Anterior cingulate cortex (tissue), 58 donors: ENCODE results near the gene SPARC.

Source experiments
- DNase-seq, 58 donors: peaks; one replicate each; lab custom pipeline; 2025; lab: John Stamatoyannopoulos, UW

Gene SPARC

GRCh38 chr5:151662805-151663204 is 23.9 kb downstream of the SPARC start:
- DNase-seq, result no peak

- no peak for DNase-seq
These were observed 24.6 kb downstream of the SPARC start for GRCh38 chr5:151661968-151662732.

DNA sequence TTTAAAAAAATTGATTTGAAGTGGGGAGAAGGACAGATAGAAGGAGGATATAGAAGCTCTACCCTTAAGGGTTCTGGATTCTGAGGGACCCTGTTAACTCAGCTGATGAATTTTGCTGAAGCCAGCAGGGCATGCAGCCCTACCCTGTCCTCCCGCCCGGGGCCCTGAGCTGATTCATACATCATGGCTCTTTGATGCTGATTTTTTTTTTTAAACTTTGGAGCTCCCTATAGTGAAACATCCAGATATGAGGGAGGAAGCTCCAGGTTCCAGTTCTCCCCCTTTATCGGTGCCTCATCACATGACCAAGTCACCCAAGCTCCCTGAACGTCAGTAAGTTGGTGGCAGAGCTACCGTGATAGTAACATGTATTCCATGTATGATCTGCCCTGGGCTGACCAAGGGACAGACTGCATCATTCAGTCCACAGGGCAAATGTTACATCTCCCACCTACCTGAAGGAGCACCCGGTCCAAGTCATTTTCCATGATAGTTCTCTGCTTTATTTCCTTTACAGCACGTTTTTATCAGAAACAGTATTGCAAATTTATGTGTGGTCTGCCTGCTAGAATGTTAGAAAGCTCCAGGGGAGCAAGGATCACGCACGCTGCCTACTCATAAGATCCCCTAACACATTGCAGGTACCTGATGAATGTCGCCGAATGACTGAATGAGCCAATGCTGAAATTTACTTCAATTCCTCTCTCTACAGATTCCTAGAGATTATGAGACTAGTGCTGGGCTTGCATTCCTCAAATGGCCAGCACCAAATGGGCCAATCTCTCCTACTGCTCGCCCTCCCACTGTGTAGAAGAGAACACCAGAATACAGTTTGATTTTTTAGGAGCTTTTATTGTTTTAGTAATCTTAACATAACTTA is 25.9 kb downstream of the SPARC start:
- DNase-seq, result no peak

GRCh38 chr5:151659001-151659754 is 27.5 kb downstream of the SPARC start:
- peak in 56 of 58 donors; percentile 13 to 85 (median 72) for DNase-seq

GRCh38 chr5:151657114-151657513 is 29.6 kb downstream of the SPARC start:
- no peak for DNase-seq

DNA sequence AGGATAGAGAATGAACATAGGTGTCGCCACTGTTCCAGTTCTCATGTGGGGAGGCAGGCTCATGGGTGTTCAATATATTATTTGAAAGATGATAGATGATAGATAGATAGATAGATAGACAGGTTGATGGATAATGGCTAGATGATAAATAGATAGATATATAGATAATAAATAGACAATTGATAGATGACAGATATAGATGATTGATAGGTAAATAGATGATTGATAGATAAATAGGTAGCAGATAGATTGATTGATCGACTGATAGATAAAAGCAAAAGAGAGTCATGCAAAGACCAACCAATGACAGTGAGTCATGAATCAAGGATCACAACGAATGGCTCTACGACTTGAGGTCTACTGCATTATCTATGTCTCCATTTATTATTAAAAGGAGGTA is 30.4 kb downstream of the SPARC start:
- DNase-seq, result no peak

GRCh38 chr5:151651997-151652645 is 34.6 kb downstream of the SPARC start:
- DNase-seq, result peak in 56 of 58 donors; percentile 3 to 84 (median 64)

DNA sequence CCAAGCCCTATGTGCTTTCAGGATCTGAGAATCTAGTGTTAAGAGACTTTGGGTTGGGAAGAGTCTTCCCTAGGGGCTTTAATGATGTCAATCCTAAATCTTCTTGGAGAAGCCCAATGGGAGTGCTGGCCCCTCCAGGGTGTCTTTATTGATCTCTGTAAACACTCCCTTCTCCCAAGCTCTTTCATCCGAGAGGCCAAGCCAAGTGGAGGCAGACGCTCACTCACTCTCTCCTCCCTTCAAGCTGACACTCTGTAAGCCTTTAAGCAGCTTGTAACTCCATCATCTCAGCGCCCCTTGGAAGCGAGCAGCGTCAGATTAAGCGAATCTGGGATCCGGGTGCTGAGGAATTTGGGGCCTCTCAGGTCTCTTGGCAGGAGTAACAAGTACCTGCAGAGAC is 37.7 kb downstream of the SPARC start:
- DNase-seq, result no peak

DNA sequence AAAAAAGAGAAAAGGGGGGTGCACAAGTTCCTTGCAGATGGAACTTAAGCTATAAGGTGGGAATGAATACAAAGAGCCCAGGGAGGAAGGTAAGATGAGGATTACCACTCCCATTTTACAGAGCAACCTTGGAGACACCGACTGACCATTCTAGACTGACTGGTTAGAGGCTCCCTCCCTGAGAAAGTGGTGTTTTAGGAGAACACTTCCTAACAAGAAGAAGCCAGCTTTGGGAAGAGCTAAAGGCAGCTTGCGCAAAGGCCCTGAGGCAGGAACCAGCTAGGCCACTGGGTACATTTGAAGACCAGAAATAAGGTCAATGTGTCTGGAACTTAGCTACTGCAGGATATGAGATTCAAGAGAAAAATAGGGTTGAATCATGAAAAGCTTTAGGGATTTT is 38.6 kb downstream of the SPARC start:
- no peak for DNase-seq

- no peak for DNase-seq
These were observed 39.3 kb downstream of the SPARC start for GRCh38 chr5:151647320-151647861.

DNA sequence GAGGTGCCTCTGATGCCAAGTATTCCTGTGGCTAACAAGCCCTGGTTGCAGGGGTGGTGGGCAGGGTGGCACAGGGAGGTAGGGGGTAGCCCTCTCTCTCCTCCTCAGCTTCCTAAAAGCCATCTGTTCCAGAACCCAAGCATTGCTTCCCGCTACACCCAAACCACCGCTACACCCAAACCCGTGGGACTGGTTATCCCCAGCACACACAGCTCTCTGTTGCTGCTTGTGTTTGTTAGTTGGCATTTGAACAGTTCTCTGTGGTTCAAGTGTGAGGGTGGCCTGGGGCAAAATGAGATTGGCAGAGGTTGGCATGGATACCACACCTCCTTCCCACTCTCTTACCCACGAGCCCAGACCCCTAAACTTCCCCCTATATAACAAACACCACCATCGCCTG is 40.4 kb downstream of the SPARC start:
- no peak for DNase-seq

- no peak for DNase-seq
These were observed 43.3 kb downstream of the SPARC start for GRCh38 chr5:151643388-151643787.

DNA sequence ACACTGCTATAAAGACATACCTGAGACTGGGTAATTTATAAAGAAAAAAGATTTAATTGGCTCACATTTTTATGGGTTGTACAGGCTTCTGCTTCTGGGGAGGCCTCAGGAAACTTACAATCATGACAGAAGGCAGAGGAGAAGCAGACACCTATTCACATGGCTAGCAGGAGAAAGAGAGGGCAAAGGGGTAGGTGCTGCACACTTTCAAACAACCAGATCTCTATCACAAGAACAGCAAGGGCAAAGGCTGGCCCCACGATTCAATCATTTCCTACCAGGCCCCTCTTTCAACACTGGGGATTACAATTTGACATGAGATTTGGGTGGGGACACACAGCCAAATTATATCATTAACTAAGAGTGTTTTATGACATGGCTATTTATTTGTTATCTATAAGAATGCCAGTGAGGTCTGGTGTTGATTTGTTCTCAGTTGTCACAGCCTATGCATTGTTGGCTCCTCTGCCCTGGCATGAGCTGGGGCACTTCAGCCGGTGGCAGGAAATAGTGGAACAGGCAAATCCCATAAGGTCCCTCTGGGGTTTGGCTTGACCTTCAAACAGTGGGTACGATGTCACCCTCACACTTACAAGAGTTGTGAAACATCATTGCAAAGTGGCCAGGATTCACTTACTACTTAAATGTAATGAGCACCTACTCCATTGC is 44.1 kb downstream of the SPARC start:
- DNase-seq, result no peak

GRCh38 chr5:151638619-151639018 is 48.1 kb downstream of the SPARC start:
- no peak for DNase-seq

DNA sequence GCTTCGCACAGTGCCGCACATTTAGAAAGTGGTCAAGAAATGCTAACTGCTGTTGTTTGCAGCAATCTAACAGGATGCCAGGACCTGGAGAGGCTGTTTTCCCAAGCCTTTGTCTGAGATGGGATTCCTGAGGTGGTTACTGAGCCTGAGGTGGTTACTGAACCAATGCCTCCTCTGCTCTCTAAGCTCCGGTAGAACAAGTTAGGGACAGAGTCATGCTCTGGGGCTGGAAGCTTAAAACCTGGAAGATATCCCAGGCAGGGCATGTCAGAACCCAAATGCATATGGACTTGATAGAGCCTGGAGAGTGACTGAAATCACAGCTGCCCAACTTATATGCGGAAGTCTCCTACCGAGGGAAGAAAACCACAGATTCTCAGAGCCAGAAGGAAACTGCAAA is 49.0 kb downstream of the SPARC start:
- no peak for DNase-seq

DNA sequence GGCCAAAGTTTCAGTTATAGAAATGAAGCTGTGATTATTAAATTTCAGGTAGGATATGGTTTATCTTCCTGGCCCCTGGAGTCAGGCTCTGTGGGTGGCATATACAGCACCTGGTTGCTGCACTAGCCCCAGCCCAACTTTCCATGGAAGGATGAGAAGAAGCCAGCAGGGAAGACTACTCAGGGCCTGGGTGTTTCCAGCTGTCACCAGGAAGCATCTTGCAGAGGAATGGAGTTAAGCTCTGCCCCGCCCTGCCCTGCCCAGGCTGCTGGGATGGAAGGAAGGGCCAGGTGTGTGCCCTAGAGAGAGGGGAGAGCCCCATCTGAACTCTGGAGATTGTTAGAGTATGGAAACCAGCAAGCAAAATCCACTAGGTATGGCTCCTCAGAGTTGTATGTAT is 52.8 kb downstream of the SPARC start:
- DNase-seq, result no peak

DNA sequence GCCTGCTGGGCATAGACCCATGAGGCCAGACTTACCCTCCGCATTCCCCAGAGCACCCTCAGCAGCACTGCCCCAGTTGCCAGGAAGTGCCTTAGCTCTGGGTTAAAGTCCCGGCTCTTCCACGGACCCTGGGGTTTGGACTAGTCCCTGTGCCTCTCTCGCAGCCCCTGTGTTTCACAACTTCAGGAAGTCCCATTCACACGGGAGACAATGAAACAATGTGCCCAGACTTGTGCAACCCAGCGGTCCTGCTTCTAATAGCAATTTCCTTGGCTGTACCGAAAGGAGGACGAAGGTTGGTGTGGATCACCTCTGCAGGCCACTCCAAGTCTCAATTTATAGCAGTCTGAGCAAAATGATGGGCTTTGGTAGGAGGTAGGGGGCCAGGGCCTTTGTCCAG is 53.8 kb downstream of the SPARC start:
- no peak for DNase-seq

- DNase-seq, result no peak
These were observed 54.2 kb downstream of the SPARC start for GRCh38 chr5:151632524-151632923.

DNA sequence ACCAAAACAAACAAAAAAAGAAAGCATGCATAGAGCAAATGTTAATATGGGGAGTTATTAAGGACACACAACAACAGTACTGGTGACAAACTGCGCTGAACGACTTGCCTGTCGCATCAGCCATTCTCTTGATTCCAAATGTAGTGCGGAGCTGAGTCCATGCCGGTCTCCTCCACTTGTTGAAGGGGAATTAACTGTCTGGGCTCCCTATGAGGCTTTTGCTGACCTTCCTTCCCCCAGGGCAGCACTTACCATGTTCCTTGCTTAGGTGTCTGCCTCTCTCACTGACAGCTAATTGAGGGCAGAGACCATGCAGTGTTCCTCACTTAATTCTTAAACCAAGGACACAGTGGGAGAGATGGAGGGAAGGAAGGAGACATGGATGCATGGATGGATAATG is 54.8 kb downstream of the SPARC start:
- no peak for DNase-seq

DNA sequence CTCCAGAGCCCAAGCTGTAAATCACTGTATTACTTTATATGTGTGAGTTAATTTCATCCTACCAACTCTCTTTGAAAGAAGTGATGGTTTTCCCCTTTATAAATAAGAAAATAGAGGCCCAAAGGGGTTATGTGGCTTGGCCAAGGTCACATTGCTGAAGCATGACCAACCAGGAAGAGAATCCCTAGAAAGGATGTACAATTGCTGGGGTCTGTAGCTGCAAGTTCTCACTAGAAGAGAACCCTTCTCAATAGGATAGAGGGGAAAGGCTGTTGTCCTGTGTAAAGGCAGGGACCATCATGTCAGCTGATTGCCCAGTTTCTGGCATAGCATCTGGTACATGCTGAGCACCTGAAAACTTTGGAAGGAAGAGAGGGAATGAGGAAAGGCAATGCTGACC is 56.6 kb downstream of the SPARC start:
- DNase-seq, result no peak
